Measurements from ENCODE around the gene AHCYL2.
"Not testable (repeated sequence)": the region's sequence is repeated elsewhere in the genome, so short reads cannot be mapped to it uniquely, and the experiment has no call there.

Gene AHCYL2

DNA sequence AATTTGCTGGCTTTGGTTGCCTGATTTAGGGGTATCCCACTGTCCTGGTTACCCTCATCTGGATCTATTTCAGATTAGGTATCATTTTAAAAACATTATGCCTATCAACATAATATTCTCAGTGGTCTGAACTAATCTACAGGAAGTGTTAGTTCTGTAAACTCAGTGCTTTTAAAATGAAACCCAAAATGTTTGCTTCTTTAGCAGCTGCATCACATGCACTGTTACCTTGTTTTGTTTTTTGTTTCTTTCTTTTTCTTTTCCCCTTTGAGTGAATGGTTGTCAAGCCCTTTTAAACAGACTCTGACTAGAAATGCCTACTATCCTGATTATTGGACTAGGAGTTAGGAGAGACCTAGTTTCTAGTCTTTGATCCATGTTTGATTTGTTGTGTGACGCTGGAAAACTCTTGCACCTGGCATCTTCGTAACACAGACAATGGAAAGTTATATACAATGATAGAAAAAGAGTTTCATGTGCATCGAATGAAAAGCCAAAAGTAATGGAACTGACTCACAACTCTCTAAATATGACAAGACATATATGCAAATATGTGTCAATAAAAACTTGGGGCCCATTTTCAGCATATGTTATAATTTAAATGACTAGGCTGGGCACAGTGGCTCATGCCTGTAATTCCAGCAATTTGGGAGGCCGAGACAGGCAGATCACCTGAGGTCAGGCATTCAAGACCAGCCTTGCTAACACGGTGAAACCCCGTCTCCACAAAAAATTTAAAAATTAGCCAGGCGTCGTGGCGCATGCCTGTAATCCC is 157.1 kb downstream of the AHCYL2 start:
- DNase-seq (ENCODE audit: low spot score) = no peak

DNA sequence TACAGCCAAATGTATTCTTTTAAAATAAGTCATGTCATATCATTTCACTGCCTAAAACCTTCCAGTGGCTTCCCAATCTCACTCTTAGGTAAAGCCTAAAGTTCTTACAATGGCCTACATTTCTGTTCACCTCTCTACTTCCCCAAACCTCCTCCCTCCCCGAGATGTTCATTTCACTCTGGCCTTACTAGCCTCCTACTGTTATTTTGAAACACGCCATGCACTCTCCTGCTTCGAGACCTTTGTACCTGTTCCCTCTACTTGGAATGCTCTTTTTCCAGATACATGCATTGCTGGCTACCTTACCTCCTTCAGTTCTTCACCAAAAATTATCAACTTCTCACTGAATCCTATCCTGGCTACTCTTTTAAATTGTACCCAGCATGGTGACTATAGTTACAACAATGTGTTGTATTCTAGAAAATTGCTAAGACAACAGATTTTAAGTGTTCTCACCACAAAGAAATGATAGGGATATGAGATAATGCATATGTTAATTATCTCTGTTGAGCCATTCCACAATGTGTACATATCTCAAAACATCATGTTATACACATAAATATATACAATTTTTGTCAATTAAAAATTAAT is 158.8 kb downstream of the AHCYL2 start:
- DNase-seq (ENCODE audit: low spot score) = no peak

DNA sequence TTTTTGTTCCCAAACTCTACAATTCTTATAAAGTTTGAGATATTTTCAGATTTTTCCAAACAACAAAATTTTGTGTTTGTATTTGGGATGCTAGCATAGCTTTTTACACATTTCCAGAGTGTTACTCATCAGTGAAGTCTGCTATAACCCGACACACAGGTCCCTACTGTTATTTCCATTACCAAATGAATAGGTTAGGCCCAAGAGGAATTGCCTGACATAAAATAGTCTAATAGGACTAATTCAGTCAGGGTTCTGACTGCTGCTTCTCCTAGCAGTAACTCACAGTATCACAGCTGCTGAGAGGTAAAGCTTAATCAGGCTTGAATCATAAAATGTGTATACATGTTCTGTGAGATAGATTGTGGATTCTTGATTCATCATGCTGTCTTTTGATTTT is 160.3 kb downstream of the AHCYL2 start:
- no peak for DNase-seq (ENCODE audit: low spot score)

DNA sequence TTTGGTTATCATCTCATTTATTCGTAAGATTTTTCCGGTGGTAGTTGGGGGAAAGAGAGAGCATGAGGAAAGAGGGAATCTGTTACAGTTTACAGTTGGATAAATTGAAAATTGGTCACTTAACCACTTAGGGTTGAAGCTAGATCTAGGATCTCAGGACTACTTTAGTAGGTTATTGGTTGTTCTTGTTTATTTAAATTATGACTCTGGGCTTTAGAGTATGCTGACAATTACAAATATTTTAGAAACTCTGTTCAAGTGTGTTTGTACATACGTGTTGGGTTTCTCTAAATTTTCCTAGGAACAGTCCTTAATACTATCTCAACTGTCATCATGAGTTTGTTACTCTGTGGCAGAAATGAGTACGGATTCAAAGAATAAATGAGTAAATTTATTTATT is 160.8 kb downstream of the AHCYL2 start:
- DNase-seq (ENCODE audit: low spot score) = no peak

DNA sequence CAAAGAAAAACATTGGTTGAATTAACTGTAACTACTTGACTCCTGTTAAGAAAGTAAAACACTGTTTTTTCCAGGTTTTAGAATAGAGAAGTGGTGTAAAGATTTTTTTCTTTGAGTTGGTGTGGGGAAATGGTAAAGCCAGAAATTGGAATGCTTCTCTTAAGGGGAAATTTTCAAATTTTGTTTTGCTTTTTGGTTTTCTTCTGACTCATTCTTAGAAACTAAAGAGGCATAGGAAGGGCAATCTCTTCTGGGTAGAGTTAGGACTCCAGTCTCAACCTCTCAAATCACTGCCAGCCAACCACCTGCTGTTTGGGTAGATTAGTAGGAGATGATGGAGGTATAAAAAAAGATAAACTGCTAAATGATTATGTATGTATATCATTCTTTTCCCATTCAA is 161.7 kb downstream of the AHCYL2 start:
- no peak for DNase-seq (ENCODE audit: low spot score)

DNA sequence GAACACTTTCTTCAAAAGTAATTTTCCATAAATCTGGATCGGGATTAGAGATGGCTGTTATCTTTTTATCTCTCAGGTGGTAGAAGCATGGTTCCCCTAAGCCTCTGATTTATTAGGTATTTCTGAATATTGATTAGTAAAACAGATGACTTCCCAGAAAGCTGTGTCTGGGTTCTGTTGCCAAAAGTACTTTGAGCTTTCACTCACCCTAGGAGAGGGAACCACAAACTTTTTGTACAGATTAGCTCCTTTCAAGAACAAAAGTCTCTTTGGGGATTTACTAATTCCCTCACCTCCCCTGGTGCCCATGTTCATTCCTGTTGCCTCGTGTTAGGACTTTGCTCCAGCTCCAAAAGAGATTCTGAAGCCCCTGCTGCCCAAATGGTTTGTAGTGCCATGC is 162.7 kb downstream of the AHCYL2 start:
- no peak for DNase-seq (ENCODE audit: low spot score)

DNA sequence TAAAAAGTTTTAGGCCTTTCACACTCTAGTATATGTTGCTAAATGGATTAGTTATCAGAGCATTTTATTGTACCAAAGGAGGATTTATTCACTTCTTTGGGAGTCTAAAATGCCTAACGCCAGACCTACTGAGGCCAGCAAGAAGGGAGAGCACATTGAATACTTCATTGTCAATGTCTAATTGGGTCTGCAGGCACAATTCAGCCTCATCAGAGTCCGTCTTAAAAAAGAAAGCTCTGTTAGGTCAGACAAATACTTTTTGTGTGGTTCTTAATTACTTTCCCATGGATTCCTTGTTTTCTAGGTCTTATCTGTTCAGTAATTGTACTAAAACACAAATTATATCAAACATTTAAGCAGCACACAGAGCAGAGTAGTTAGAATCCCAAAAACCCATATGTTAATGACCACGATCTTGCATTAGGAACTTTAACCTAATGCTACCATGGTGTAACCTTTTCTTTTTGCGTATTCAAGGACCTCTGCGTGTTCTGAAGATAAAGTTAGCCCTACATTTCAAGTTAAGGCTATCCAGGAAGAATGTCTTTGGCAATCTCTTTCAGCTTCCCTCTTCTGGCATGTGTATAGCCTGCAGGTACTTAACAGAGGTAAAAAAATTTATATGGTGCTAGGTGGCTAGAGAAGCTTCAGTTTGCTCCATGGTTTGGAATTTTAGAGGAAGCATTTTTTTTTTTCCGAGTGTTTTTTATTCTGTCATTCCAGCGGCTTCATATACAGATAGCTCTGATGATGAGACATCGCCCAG is 163.7 kb downstream of the AHCYL2 start:
- no peak for DNase-seq (ENCODE audit: low spot score)

DNA sequence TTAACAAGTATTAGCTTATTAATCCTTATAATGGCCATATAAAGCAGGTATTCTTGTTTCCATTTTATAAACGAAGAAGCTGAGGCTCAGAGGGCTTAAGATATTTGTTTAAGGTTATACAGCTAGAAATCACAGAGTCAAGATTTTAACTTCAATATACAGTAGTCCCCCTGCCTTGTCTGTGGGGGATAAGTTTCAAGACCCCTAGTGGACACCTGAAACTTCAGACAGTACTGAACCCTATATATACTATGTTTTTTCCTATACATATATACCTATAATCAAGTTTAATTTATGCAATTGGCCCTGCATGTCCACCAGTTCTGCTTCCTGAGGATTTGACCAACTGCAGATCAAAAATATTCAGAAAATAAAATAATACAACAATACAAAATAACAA is 165.0 kb downstream of the AHCYL2 start:
- DNase-seq (ENCODE audit: low spot score) = no peak

DNA sequence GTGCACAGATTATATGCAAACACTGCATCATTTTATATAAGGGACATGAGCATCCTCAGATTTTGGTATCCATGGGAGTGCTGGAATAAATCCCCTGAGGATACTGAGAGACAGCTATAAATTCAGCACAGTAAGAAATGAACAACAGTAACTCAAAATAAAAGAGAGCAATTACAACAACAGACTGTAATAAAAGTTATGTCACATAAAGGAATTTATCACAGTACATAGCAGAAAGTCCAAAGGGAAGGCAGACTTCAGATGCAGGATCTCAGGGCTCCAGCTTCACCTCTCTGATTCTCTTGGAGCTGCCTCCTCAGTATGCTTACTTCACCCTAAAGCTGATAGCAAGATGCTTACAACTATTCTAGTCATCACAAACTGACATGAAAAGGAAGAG is 165.5 kb downstream of the AHCYL2 start:
- DNase-seq (ENCODE audit: low spot score) = no peak

DNA sequence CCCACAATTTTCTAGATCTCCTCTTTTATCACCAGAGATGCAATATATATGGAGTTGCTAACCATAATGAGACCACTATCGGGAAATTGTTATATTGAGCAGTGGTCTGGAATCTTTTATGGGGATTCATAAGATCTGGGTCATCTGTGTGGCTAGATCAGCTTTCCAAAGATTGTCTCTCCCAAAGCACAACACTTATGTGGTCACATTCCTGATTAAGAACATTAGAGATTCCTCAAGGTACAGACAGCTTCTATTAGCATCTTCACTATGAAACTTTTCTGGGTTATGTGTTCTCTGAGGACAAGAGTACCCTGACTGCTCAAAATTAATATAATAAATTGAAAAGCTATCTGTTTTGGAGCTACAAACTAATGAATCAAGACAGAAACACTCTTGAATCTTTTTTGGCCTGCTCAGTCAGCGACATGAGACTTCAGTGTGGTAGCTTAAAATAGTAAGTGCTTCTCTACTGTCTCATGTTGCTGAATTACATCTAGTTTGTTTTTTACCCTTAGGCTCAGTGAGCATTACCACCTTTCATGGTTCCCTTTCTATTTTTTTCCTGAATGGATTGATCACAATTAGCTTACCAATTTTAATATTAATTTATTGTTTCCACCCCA is 166.8 kb downstream of the AHCYL2 start:
- no peak for DNase-seq (ENCODE audit: low spot score)

DNA sequence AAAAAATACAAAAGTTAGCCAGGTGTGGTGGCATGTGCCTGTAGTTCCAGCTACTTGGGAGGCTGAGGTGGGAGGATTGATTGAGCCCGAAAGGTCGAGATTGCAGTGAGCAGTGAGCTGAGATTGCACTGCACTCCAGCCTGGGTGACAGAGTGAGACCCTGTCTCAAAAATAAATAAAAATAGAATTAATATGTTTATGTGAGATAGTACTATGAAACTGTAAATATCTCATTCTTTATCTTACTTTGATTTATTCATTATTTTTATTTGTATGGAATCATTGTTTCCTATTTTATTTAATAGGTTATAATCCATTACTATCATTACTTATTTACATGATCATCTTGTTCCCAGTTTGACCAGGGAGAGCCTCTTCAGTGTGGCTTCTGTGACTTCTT is 168.4 kb downstream of the AHCYL2 start:
- no peak for DNase-seq (ENCODE audit: low spot score)

DNA sequence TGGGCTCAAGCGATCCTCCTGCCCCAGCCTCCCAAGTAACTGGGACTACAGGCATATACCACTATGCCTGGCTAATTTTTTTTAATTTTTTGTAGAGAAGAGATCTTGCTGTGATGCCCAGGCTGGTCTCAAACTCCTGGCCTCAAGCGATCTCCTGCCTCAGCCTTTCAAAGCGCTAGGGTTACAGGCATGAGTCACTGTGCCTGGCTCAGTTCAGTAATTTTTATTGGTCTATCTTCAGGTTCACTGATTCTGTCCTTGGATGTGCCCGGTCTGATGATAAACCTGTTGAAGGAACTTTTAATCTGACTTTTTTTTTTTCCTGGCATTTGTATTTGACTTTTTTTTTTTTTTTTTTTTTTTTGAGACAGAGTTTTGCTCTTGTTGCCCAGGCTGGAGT is 169.3 kb downstream of the AHCYL2 start:
- no peak for DNase-seq (ENCODE audit: low spot score)

DNA sequence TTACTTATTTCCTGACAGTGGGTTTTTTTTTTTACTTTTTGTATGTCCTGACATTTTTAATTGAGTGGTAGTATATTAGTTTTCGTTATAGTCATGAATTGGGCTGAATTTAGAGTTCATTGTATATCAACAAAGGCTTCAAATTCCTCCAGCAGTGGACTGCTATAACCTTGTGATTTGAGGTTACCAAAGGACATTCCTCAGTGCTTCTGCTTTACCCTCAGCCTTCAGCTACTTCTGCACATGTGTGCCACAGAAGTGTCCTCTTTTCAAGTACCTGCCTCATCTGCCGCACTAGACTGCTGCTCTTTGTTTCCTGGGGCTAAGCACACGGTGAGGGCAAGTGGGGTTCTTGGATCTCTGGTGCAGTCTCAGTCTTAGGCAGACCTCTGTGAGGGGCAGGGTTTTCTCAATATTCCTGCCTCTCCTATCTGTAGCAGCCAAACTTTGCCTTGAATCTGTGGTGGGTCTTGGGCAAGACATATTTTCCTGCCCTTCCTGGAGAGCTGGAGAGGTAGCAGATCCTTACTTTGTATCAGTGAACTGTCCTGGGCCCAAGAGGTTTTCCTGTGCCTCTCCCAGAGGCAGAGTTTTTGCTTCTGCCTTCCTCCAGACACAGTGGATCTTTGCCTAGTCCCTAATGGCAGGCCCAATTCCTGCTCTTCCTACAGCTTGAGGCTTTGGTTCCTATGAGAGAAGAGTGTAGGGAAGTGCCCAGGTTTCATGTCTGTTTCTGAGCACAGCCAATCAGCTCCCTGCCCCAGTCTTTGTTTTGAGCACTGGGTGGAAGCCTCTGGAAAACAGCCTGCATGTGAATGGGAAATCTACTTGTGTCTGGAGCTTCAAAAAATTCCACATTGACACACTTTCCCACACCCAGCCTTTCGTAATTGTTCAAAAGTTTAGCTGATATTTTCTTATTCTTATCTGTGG is 170.4 kb downstream of the AHCYL2 start:
- no peak for DNase-seq (ENCODE audit: low spot score)

DNA sequence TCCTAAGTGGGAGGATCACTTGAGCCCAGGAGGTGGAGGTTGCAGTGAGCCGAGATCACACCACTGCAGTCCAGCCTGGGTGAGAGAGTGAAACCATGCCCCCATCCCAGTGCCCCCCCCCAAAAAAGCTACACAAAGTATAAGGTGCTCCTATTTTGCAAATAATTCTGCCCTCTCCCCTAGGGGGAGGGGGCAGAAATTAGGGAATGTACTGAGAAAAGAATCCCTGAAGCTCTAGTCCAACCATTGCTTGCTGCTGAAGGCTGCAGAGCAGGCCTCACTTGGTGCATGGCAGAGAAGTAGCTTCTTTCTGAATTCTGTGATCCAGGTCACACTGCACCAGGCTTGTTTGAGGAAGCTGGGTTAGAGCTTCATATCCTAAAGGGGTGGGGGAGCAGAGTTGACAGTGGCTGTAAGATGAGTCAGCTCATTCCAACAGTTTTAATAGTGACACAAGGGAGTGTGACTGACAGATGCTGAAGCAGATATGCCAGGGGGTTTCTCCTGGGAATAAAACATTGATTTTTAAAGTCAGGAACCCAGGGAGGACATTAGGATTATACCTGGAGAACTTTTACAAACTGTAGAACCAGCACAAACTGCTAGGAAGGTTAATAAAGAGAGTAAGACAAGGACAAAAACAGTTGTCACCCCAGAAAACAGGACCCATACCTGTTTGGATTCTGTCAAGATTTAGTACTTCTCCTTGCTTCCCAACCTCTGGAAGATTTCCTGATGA is 176.6 kb downstream of the AHCYL2 start:
- DNase-seq (ENCODE audit: low spot score) = no peak

DNA sequence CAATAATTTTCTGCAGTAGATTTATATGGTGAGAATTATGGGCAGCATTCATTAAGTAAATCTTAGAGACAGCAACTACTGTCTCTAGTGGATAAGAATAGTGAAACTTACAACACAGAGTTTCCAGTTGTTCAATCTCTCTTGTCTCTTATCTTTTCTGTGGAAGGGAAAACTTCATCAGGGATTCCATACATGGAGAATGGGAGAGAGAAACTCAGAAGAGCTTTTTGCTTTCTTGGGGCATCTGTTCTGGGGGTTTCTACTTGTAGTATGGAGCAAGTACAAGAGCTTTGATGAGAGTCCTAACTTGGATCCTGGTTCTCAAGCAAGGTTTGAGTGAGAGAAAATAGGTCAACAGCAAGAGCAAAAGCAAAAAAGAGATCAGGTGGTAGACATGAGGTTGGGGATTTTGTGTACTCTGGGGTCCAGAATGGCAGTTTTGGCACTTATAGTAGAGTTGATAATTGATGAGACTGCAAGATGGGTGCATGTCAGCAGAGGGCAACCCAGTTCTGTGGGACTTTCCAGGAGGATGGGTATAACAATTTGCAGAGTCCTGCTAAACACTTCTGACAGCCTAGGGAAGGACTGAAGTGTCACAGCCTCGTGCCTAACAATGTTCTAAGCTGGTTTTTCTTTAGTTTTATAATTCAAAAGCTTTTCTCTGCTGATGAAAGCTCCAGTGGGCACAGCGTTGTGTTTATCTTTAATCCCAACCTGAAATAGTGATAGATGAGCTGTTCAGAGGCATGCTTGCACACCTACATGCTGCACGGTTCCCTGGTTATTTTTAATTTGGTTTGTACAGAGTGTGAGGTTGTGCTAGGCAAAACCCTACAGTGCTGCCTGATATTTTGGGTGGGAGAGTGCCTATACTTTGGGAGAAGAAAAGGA is 177.4 kb downstream of the AHCYL2 start:
- no peak for DNase-seq (ENCODE audit: low spot score)

DNA sequence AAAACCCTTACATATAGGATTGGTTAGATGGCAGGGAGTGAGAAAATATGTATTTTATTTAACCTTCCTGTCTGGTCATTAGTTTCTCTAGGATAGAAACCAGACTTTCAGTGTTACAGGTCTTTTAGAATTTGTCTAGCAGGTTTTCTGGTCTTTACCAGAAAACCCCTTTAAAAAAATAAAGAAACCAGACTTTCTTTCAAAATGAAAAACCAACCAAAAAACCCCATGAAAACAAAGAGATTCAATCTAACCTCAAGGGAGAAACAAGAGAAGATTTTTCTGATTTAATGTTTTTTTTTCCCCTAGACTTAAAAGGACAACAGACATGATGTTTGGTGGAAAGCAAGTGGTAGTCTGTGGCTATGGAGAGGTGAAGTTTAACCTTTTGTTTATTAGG is 180.7 kb downstream of the AHCYL2 start:
- no peak for DNase-seq (ENCODE audit: low spot score)

DNA sequence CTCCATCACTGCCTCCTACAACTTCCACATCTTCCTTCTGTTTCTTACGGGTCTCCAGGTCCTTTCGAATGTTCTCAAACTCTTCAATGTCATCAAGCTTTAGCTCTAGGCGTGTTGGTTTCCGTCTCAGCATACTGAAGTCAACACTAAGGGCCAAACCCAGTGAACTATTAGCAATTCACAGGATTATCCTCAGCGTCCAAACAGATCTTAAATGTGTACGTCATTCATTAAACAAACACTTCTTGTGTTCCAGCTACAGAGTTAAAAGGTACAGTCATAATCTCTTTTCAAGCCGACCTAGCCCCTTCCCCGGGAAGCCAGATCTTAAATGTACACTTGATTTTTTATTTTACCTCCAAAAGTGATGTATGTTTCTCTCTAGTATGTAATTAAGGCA is 185.4 kb downstream of the AHCYL2 start:
- not testable (repeated sequence) for DNase-seq (ENCODE audit: low spot score)

DNA sequence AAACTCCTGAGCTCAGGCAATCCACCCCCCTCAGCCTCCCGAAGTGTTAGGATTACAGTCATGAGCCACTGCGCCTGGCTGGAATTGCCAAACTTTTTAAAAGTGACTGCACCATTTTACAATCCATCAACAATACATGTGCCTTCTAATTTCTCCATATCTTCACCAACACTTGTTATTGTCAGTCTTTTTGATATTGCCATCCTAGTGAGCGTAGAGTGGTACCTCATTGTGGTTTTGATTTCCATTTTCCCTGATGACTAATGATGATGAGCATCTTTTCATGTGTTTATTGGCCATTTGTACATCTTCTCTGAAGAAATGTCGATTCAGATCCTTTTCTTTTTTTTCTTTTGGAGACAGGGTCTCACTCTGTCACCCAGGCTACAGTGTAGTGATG is 187.7 kb downstream of the AHCYL2 start:
- DNase-seq (ENCODE audit: low spot score) = no peak

DNA sequence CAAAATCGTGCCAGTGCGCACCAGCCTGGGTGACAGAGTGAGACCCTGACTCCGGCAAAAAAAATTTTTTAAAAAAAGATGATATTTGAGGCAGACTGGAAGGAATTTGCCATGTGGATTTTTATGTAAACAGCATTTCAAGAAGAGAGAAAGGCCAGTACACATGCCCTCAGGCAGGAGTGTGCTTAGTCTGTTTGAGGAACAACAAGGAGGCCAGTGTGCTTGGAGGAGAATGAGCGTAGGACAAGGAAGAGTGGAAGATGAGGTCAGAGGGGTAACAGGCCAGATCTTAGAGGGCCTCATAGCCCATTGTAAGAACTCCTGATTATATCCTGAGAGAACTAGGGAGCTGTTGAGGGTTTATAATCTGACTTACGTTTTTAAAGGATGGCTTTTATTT is 192.2 kb downstream of the AHCYL2 start:
- no peak for DNase-seq (ENCODE audit: low spot score)
